Stimulated activated CD4-positive, alpha-beta T cell treated with anti-CD3 and anti-CD28 coated beads, Interleukin-1b, Interleukin-23, amount 100 ng/mL, for 4 hours (primary cell): ENCODE data around the gene UGT1A5.
"Not testable (repeated sequence)": the region's sequence is repeated elsewhere in the genome, so short reads cannot be mapped to it uniquely, and the experiment has no call there.

Source experiments
- DNase-seq, 2 donors: peaks; one replicate each; pipeline ENCODE4 v3.0.0-alpha.2; 2020; ENCODE audit warnings: low read depth in 2 of 2

UGT1A5 gene

DNA sequence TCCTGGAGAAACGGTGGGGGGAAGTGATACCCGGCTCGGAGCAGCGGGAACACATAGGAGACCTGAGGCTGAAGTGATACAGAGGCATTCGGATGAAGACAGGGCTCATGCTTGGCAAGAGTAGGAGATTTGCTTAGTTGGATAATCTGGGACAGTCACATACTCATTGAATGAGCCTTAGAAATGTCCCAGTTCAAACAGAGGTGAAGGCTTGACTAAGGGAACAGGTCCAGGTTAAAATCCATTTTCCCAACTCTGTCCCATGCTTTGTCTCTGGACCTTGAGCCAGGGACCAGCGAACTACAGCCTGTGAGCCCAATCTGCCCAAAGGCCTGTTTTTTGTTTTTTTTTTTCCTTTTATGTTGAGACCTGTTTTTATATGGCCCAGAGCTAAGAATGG is 18.7 kb upstream of the UGT1A5 start:
- no peak for DNase-seq

DNA sequence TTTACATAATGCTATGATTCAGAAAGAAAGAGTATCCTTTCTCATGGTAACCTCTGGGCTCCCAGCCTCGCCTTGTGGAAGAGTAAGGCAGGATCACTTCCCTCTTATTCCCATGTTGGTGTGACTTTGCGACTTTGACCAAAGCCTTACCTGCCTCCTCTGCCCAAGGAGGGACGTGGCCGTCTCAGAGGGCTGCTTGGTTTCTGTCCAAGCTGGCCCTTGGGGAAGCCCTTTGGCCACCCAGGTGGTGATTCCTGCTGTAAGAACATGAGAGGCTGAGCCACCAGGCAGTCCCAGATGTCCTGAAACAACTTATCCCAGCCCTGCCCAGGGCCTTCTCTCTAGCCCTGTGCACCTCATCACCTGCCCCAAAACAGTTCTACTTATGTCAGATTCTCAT is 14.0 kb upstream of the UGT1A5 start:
- no peak for DNase-seq

DNA sequence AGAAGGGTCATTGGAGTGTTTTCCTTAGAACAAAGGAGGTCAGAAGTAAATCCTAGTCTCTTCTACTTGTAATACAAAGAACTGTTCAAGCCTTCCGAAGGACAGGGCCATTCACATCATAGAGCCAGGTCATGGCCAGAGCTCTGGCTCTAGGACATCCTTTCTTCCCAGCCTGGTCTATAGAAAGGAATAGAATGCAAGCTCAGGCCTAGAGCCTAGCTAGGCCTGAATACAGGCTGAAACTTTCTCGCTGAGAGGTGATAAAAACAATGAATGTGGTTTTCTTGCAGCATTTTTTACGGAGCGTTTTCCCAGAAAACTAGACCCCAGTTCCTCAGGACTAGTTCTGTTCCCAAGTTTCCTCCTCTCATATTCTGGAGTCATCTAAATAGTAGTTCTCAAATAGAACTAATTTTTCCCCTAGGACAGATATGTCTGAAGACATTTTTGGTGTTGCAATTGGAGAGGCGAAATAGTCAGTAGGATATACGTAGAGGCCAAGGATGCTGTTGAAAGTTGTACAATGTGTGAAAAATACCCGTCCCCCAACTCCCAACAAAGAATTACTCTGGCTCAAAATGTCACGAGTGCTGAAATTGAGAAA is 13.2 kb upstream of the UGT1A5 start:
- no peak for DNase-seq

DNA sequence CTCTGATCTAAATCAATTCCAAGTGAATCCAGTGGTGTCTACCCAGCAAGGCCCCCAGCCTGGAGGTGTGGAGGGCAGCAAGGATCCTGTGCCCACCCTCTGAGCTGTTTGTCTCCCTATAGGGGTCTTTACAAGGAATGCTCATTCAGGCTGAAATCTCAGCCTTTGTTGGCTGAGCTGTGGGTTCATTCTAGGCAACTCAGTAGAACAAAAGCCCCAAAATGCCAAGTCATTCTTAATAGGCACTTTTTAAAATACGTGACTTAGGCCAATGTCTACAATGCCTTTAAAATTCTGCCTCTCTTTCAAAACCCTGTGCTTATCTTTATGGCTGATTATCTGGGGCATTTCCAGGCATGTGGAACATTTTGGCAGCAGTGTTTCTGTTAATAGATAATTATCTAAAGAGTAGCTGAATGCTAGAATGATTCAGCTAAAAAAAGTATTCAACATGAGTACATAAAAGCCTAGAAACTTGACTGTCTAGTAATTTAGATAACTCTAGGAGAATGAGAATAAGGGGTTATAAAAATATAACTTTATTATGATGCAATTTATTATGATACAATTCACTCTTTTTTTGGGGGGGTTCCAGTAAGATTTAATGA is 12.6 kb upstream of the UGT1A5 start:
- DNase-seq = no peak

DNA sequence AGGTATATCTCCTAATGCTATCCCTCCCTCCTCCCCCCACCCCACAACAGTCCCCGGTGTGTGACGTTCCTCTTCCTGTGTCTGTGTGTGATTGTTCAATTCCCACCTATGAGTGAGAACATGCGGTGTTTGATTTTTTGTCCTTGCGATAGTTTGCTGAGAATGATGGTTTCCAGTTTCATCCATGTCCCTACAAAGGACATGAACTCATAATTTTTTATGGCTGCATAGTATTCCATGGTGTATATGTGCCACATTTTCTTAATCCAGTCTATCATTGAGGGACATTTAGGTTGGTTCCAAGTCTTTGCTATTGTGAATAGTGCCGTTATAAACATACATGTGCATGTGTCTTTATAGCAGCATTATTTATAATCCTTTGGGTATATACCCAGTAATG is 11.9 kb upstream of the UGT1A5 start:
- DNase-seq = not testable (repeated sequence)

DNA sequence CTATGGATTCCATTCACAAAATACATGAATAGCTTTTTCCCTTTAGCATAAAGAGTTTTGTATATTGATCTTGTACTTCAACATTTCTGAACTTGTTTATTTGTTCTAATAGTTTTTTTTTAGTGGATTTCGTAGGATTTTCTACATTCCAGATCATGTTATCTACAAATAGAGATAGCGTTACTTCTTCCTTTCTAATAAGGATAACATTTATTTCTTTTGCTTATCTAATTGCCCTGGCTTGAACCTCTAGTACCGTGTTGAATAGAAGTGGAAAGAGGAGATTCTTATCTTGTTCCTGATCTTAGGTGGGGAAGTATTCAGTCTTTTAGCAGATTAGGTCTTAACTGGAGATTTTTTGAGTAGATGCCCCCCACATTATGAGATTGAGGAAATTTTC is 10.5 kb upstream of the UGT1A5 start:
- DNase-seq = no peak

DNA sequence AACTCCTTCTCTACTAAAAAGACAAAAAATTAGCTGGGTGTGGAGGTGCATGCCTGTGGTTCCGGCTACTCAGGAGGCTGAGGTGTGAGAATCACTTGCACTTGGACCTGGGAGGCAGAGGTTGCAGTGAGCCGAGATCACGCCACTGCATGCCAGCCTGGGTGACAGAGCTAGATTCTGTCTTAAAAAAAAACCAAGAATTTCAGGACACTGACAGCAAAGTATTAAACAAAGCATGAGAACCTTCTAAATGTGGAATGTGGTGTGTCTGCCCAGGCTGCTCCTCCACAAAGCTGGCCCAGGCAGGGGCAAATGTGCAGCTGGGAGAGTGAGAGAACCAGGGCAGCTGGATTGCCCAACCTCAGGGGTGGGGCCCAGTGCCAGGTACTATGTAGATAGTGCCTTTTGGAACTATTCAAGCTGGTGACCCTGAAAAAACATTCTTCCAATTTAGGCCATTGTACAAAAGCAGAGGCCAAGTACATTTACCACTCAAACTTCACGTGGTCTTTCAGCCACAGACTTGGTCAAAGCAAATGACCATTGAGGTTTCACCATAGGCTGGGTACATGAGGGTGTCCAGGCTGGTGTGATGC is 6.7 kb upstream of the UGT1A5 start:
- DNase-seq = no peak

DNA sequence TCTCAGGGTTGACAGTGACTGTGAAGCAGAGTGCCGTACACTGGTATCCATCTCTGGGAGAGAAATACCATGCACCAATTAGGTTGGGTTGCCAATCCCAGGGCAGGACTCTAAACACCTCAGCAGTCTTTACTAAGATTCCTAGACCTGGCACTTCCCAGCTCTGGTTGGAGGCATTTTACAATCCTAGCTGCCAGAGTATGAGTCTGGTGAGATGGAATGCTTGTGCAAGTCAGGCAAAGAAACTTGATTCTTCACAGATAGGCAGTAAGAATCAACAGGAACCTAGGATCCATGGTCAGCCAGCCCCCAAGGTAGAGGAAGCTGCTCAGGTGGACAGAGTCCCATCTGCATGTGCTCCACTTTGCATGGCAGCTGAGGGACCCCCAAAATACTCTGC is 6.0 kb upstream of the UGT1A5 start:
- DNase-seq = no peak

DNA sequence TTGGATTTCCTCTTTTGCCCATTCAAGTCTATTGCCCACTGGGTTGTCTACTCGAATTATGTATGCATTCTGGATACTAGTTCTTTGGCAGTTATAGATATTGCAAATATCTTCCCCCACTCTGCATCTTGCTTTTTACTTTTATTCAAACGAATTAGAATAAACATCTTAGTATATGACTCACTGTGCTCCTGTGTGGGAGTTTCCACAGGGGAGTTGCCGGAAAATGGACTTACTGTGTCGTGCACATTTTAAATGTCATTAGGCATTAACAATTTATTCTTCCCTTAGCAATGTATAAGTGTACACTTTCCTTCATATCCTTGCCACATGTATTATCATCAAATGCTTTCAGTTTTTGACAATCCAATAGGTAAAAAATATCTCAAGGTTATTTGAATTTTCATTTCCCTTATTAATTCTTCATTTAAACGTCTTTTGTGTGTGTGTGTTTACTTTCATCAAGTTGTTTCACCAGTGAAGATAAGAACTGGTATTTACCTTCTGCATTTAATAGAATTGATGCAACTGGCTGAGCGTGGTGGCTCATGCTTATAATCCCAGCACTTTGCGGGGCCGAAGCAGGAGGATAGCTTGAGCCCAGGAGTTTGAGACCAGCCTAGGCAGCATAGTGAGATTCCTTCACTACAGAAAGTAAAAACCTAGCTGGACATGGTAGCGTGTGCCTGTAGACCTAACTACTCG is 4.6 kb upstream of the UGT1A5 start:
- DNase-seq = no peak

DNA sequence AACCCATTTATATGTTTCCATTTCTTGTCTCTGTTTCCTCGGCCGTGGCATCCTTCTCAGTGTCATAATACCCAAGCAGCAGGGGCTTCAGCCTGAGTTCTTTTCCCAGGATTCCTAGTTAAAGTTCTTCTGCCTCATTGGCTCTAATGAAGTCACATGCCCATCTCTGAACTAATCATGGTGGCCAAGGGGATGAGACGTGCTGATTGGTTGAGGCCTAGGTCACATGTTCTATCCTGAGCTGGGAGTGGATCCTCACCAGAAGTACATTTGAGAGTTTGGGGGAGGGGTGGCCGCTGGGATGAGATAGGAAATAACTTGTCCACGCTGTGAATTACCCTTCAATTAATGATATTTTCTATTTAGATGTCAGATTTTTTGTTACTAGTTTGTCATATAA is 3.8 kb upstream of the UGT1A5 start:
- no peak for DNase-seq

DNA sequence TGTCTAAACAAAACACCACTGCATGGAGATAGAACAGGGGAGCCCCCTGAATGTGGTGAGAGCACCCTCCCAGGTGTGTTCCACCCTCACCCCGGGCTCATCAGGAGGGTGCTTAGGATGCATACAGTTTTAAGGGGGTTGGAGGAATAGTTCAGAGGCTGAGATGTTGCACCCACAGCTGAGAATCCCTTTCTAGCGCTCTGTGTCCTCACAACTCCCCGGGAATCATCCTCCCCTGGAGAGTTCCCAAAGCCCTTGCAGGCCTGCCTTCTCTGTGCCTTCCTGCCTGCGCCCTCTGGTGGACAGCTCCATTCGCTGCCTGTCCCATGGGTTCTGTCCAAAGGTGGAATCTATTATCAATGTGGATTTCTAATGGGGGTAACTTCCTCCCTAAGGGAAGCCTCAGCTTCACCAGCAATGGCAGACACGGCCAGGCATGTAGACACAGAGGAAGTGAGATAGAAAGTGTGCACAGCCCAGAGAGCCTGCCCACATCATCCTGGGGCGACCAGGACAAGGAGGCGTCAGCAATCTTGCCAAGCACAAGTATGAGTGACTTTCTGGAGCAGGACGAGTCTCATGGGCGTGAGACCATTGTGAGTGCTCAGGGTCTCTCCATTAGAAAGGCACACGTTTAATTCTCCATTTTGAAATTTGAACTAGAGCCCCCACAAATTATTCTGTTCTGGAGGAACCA is 1.2 kb upstream of the UGT1A5 start:
- peak; percentile 48 to 56 for DNase-seq

DNA sequence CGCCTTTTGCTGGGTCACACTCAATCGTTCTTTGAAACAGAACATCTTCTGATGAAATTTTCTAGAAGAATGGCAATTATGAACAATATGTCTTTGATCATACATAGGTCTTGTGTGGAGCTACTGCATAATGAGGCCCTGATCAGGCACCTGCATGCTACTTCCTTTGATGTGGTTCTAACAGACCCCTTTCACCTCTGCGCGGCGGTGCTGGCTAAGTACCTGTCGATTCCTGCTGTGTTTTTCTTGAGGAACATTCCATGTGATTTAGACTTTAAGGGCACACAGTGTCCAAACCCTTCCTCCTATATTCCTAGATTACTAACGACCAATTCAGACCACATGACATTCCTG is 532 bp downstream of the UGT1A5 start:
- DNase-seq = no peak

DNA sequence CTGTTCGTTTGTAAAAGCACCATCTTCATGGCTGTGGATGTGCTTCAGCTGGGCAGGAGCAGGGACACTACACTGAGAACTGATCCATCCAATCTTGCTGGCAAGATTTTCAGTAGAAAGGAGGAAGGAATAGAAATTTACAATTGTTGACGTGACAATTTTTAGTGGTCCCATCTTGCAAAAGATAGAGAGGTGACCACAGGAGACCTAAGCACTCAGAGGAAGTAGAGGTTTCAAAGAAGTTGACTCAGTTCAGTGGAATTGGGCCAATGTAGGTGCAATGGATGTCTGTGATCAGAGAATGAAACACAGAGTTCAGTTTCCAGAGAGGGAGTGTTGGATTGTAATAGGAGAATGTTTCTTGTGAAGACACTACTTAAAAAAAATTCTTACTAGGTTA is 1.4 kb downstream of the UGT1A5 start:
- no peak for DNase-seq

DNA sequence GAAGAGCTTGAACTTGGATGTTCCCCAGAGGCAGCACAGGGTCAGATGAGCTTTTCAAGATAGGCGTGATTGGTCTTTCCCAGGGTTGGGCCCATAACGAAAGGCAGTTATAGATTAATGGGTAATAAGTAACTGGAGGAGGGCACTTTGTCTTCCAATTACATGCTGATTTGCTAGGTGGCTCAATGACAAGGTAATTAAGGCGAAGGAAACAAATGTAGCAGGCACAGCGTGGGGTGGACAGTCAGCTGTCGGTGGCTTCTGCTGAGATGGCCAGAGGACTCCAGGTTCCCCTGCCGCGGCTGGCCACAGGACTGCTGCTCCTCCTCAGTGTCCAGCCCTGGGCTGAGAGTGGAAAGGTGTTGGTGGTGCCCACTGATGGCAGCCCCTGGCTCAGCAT is 5.8 kb downstream of the UGT1A5 start, which contains the start of gene UGT1A4:
Gene UGT1A4 (plus strand): TSS at position 185 of the 400 bp plus-strand sequence. CDS start 85 bp downstream, at position 270.
- DNase-seq = no peak

DNA sequence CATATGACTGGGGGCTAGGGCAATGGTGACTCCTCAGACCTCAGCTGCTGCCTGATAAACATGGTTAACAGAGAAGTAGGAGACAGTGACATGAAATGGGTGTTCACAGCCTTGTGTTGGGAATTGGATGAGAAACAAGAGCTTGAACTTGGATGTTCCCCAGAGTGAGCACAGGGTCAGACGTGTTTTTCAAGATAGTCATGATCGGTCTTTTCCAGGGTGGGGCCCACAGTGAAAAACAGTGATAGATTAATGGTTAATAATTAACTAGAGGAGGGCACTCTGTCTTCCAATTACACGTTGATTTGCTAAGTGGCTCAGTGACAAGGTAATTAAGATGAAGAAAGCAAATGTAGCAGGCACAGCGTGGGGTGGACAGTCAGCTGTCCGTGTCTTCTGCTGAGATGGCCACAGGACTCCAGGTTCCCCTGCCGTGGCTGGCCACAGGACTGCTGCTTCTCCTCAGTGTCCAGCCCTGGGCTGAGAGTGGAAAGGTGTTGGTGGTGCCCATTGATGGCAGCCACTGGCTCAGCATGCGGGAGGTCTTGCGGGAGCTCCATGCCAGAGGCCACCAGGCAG is 16.1 kb downstream of the UGT1A5 start, which contains the start of gene UGT1A3:
Gene UGT1A3 (plus strand): TSS at position 320 of the 579 bp plus-strand sequence. CDS start 85 bp downstream, at position 405.
- no peak for DNase-seq

DNA sequence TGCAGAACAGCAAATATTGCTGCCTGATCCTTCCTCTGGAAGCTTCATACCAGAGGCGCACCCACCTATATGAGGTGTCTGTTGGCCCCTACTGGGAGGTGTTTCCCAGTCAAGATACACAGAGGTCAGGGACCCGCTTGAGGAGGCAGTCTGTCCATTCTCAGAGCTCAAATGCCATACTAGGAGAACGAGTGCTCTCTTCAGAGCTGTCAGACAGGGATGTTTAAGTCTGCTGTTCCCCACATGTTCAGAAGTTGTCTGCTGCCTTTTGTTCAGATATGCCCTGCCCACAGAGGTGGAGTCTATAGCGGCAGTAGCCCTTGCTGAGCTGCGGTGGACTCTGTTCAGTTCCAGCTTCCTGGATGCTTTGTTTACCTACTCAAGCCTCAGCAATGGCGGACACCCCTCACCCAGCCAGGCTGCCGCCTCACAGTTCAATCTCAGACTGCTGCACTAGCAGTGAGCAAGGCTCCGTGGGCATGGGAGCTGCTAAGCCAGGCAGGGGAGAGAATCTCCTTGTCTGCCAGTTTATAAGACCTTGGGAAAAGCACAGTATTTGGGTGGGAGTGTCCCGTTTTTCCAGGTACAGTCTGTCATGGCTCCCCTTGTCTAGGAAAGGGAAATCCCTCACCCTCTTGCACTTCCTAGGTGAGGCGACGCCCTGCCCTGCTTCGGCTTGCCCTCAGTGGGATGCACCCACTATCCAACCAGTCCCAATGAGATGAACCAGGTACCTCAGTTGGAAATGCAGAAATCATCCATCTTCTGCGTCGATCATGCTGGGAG is 24.4 kb downstream of the UGT1A5 start:
- not testable (repeated sequence) for DNase-seq

DNA sequence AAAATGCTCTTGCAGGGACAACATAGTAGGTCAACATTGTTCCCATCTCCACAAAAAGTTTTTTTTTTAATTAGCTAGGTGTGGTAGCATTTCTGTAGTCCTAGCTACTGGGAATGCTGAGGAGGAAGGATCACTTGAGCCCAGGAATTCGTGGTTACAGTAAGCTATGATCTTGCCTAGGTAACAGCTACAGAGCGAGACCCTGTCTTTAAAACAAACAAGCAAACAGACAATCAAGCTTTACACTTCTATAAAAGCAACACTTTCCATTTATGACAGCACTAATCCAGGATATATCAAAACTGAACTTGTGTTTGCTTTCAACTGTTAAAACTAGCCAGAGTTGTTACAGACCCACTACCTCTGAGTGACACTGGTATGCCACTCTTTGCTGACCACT is 28.2 kb downstream of the UGT1A5 start:
- no peak for DNase-seq

DNA sequence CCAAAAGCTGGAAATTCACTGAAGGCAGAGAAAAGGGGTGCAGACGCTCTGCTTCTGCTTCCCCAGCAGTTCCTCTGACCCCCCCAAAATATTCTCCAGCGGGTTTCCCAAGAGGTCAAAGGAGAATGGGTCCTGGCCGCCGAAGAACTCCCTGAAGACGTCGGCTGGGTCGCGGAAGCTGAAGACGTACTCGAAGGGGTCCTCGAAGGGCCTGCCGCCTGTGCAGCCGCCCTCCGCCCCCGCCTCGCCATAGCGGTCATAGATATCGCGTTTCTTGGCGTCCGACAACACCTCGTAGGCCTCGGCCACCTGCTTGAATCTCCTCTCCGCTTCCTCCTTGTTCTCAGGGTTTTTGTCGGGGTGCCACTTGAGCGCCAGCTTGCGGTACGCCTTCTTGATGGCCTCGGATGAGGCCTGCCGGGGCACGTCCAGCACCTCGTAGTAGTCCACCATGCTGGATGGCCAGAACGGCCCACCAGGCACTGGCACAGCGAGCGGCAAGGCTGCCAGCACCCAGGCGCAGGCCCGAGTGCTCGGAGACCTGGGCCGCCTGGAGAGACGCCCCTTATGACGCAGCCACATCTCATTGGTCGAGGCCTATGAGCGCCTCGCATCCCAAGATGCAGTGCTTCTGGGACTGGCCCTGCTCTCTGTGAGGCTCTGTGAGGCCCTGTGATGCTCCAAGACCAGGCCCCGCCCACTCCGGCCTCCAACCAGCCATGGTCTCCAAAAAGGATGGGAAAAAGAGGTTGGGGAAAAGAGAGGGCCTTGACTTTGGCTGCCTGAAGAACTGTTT is 31.0 kb downstream of the UGT1A5 start:
- DNase-seq = no peak

DNA sequence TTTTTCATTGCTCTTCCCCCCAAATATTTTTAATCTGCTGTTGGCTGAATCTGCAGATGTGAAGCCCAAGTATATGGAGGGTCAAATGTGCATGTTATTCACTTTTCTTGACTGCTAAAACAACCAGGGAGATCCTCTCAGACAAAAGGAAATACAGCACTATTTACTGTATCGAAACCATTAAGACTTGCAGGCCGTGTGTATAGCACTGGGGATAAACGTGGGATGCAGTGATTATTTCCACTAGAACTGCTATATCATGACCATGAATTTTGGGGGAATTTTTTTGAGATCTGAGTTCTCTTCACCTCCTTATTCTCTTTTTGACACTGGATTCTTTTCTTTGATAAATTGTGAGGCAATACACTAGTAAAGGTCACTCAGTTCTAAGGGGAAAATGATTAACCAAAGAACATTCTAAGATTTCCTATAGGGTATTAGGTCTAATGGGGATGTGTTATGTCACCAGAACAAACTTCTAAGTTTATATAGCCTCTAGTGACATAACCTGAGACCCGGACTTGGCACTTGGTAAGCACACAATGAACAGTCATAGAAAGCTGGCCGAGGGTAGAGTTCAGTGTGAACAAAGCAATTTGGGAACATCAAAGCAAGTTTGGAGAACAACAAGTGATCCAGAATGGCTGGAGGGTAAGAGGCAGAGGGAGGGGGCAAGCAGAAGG is 32.5 kb downstream of the UGT1A5 start:
- DNase-seq = no peak

DNA sequence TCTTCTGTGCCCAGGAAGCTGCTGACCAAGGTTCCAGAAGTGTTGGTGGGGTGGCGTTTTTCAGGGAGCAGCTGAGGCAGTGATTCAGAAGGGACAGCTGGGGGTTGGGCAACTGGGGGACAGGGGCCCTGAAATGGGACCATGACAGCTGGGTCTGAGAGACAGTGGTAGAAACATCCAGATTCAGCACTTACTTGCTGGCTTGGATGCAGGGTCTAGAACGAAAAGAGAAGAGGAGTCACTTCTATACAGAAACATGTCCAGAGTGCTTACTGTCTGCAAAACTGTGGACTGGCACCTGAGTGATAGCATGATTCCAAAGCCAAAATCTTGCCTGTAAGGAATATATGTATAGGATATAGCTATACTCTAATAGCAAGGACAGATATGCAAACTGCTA is 33.1 kb downstream of the UGT1A5 start:
- DNase-seq = not testable (repeated sequence)
